Measurements from ENCODE around the gene GTF2I. TPM values are rescaled to one million over a fixed set of nuclear protein-coding genes. Genes with fewer than 3 reads are reported as not detected.
"Not testable (repeated sequence)": the region's sequence is repeated elsewhere in the genome, so short reads cannot be mapped to it uniquely, and the experiment has no call there.

GTF2I gene
- total RNA-seq, 1 experiment from 2014 or later, result 94.3 TPM

DNA sequence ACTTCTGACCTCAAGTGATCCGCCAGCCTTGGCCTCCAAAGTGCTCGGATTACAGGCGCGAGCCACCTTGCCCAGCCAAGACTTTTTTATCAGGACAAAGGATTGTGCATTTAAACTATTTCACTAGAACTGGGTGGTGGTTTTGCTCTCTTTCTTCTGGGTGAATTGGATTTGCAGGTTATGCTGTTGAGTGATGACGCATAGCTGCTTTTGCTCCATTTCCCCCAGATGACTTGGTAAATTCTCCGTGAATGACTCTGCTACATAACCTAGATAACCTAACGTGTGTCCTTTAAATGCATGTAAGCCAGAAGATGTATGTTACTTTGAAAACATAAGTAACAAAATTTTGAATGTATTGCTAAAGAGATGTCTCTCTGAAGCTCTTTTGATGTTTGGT lies 100.8 kb downstream of the GTF2I start:
- in situ Hi-C loops (cut with HindIII; ENCODE audit: low pct_unique_long_range_greater_than_20kb, low sequenced_read_pairs); DNase-seq (ENCODE audit: low read depth): not testable (repeated sequence)

GRCh38 chr7:74758982-74759381 lies 101.5 kb downstream of the GTF2I start:
- DNase-seq (ENCODE audit: low read depth); in situ Hi-C loops (cut with HindIII; ENCODE audit: low pct_unique_long_range_greater_than_20kb, low sequenced_read_pairs): not testable (repeated sequence)

- in situ Hi-C loops (cut with HindIII; ENCODE audit: low pct_unique_long_range_greater_than_20kb, low sequenced_read_pairs); DNase-seq (ENCODE audit: low read depth): not testable (repeated sequence)
These were observed 107.8 kb downstream of the GTF2I start for GRCh38 chr7:74765205-74765918.

DNA sequence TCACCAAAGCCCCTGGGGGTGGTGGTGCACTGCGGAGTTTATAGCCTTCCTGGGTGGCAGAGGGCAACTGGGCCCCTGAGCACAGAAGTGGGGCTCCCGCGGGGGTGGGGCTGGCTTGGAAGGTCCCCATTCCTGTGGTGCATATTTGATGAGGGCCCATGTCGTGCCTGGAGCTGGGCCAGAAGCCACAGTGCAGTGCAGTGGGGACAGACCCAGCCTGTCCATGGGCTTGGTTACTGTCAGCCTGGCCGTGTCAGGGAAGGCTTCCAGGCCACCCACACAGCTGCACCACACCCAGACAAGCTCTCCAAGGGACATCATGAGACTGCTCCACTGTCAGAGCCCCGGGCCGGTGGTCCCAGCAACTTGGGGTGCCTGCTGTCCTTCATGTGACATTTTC lies 109.0 kb downstream of the GTF2I start:
- in situ Hi-C loops (cut with HindIII; ENCODE audit: low pct_unique_long_range_greater_than_20kb, low sequenced_read_pairs); DNase-seq (ENCODE audit: low read depth): not testable (repeated sequence)

DNA sequence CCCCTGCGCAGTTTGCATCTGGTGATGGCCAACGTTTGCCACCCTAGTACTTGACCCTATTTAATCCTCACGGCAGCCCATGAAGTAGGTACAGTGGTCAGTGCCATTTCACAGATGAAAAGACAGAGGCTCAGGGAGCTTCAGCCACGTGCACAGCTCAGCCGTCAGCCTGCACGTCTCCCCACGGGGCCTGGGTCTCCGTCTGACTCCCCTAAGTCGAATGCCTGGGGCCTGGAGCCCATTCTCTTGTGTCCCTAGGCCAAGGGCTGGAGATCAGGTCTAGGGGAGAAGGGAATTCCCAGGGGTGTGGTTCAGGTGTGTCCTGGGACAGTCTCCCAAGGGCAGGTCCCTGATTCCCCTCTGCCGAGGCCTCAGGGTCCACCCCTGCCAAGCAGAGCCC lies 109.5 kb downstream of the GTF2I start:
- in situ Hi-C loops (cut with HindIII; ENCODE audit: low pct_unique_long_range_greater_than_20kb, low sequenced_read_pairs); DNase-seq (ENCODE audit: low read depth): not testable (repeated sequence)

DNA sequence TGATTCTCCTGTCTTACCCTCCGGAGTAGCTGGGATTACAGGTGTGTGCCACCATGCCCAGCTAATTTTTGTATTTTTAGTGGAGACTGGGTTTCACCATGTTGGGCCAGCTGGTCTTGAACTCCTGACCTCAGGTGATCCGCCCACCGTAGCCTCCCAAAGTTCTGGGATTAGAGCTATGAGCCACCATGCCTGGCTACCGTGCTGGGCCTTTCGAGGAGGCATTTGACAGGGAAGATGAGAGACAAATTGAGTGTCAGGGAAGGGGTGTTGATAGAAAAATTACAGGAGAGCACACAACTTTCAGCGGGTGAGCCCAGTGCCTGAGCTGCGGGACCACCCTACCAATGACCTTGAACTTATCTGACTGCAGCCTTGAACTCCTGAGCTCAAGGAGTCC lies 112.5 kb downstream of the GTF2I start:
- in situ Hi-C loops (cut with HindIII; ENCODE audit: low pct_unique_long_range_greater_than_20kb, low sequenced_read_pairs); DNase-seq (ENCODE audit: low read depth): not testable (repeated sequence)

GRCh38 chr7:74772093-74772492 lies 114.6 kb downstream of the GTF2I start:
- in situ Hi-C loops (cut with HindIII; ENCODE audit: low pct_unique_long_range_greater_than_20kb, low sequenced_read_pairs); DNase-seq (ENCODE audit: low read depth): not testable (repeated sequence)

DNA sequence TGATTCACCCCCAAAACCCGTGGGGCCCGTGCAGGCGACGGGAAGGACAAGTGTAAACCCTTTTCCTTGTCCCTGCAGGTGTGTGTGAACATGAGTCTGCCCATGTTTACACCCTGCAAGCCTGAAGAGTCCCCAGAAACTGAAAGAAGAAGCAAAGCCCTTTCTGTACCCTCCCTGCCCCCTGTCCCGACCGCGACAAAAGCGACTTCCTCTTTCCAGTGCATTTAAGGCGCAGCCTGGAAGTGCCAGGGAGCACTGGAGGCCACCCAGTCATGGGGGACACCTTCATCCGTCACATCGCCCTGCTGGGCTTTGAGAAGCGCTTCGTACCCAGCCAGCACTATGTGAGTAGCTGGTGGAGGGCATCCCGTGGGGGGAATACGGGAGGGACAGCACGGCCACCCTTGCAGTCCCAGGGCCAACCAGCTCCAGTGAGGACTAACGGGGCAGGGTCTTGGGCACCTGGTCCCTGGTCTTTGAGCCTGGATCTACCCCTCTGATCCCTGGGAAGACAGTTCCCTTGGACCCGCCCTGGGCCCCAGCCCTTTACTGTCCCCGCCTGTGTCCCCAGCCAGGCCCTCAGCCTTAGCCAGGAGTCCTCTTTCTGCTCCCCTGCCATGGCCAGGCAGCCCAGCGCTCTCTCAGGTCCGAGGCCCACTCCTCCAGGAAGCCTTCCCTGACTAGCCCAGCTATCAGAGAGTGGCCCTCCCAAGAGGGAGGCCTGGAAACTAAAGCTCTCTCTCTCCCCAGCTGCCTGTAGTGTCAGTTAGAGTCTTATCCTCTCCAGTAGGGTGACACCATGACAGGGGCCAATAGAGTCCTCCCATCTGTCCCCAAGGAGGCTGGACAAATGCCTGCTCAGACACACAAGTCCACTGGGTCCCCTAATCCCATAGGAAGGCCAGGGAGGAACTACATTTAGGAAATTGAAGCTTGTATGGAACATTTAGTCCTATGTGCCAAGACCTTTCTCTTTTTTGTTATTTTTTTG lies 116.5 kb downstream of the GTF2I start, which contains the start of gene NCF1:
TSS of gene NCF1 (plus strand) at position 252 of the 991 bp plus-strand sequence. CDS start at position 273, 21 bp downstream.
- DNase-seq (ENCODE audit: low read depth); in situ Hi-C loops (cut with HindIII; ENCODE audit: low pct_unique_long_range_greater_than_20kb, low sequenced_read_pairs): not testable (repeated sequence)

- in situ Hi-C loops (cut with HindIII; ENCODE audit: low pct_unique_long_range_greater_than_20kb, low sequenced_read_pairs); DNase-seq (ENCODE audit: low read depth): not testable (repeated sequence)
These were observed 117.6 kb downstream of the GTF2I start for GRCh38 chr7:74775111-74775510.

- in situ Hi-C loops (cut with HindIII; ENCODE audit: low pct_unique_long_range_greater_than_20kb, low sequenced_read_pairs); DNase-seq (ENCODE audit: low read depth): not testable (repeated sequence)
These were observed 121.5 kb downstream of the GTF2I start for GRCh38 chr7:74779053-74779452.

- in situ Hi-C loops (cut with HindIII; ENCODE audit: low pct_unique_long_range_greater_than_20kb, low sequenced_read_pairs); DNase-seq (ENCODE audit: low read depth): not testable (repeated sequence)
These were observed 124.2 kb downstream of the GTF2I start for GRCh38 chr7:74781746-74782145.

DNA sequence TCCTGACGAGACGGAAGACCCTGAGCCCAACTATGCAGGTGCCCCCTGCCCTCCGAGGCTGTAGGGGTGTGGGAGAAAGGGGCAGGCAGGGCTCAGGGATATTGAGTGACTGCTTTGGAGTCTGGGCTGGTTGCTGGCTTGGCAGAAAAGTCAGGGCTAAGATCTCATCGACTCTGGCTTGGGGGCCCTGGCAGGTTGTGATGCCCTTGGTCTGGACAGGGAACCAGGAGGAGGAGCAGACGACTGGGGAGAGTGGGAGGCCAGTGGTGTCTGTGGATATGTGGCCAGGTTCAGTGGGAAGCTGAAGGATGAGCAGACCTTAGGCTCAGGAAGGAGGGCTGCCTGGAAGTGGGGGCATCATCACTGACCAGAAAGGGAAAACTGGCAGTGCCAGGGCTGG lies 126.1 kb downstream of the GTF2I start:
- DNase-seq (ENCODE audit: low read depth); in situ Hi-C loops (cut with HindIII; ENCODE audit: low pct_unique_long_range_greater_than_20kb, low sequenced_read_pairs): not testable (repeated sequence)

- DNase-seq (ENCODE audit: low read depth), result peak; percentile 88
- in situ Hi-C loops (cut with HindIII; ENCODE audit: low pct_unique_long_range_greater_than_20kb, low sequenced_read_pairs), result not testable (repeated sequence)
These were observed 131.0 kb downstream of the GTF2I start for GRCh38 chr7:74788369-74789150.

- in situ Hi-C loops (cut with HindIII; ENCODE audit: low pct_unique_long_range_greater_than_20kb, low sequenced_read_pairs); DNase-seq (ENCODE audit: low read depth): not testable (repeated sequence)
These were observed 131.8 kb downstream of the GTF2I start for GRCh38 chr7:74789200-74789736.

- in situ Hi-C loops (cut with HindIII; ENCODE audit: low pct_unique_long_range_greater_than_20kb, low sequenced_read_pairs); DNase-seq (ENCODE audit: low read depth): not testable (repeated sequence)
These were observed 140.5 kb downstream of the GTF2I start for GRCh38 chr7:74797848-74798622.

- in situ Hi-C loops (cut with HindIII; ENCODE audit: low pct_unique_long_range_greater_than_20kb, low sequenced_read_pairs); DNase-seq (ENCODE audit: low read depth): not testable (repeated sequence)
These were observed 141.1 kb downstream of the GTF2I start for GRCh38 chr7:74798644-74799043.

Data from Caki2 (cell line).